ENCODE data around the gene INF2.

The INF2 gene

DNA sequence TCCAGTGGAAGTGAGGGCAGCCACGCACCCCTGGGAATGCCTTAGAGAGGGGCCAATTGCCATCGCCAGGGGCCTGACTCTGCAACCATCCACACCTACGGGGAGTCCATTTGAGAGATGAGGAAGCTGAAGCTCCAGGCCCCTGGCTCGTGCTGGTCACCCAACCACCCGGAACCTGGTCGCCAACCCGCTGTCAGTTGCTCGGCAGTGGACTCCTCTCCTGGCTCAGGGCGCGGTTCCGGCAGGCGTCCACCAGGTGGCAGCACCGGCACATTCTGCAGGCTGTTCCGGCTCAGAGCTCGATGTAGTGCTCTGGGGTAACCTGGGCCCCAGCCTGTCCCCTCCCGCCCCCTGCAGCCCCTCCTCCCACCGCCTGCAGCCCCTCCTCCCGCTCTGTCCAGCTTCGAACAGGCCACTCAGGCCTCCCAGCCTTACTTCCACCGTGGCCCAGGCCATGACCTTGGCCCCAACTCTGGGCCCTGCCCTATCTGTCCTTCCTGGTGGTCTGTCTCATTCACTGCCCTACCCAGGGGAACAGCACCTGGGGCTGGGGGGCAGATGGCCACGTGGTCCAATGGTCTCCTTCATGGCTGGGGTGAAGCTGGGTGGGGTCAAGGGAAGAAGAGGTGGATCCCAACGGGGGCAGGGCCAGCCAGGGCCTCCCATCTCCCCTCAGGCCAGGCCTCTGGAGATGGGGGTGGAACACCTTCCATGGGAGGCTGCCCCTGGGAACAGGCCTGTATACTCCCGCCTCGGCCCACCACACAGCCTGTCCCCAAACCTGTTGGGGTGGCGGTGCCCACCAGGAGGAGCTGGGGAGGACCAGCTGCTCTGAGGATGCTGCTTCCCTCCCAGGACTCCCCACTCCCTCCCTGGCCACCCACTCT is 79.3 kb downstream of the INF2 start:
- TF ChIP-seq, protein P1, sequence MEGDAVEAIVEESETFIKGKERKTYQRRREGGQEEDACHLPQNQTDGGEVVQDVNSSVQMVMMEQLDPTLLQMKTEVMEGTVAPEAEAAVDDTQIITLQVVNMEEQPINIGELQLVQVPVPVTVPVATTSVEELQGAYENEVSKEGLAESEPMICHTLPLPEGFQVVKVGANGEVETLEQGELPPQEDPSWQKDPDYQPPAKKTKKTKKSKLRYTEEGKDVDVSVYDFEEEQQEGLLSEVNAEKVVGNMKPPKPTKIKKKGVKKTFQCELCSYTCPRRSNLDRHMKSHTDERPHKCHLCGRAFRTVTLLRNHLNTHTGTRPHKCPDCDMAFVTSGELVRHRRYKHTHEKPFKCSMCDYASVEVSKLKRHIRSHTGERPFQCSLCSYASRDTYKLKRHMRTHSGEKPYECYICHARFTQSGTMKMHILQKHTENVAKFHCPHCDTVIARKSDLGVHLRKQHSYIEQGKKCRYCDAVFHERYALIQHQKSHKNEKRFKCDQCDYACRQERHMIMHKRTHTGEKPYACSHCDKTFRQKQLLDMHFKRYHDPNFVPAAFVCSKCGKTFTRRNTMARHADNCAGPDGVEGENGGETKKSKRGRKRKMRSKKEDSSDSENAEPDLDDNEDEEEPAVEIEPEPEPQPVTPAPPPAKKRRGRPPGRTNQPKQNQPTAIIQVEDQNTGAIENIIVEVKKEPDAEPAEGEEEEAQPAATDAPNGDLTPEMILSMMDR (IDR thresholded peaks at IDR 0.05; ENCODE audit: extremely low read depth, missing control alignments), result peak; percentile 99
- peak; percentile 90 for DNase-seq (ENCODE audit: low spot score)

DNA sequence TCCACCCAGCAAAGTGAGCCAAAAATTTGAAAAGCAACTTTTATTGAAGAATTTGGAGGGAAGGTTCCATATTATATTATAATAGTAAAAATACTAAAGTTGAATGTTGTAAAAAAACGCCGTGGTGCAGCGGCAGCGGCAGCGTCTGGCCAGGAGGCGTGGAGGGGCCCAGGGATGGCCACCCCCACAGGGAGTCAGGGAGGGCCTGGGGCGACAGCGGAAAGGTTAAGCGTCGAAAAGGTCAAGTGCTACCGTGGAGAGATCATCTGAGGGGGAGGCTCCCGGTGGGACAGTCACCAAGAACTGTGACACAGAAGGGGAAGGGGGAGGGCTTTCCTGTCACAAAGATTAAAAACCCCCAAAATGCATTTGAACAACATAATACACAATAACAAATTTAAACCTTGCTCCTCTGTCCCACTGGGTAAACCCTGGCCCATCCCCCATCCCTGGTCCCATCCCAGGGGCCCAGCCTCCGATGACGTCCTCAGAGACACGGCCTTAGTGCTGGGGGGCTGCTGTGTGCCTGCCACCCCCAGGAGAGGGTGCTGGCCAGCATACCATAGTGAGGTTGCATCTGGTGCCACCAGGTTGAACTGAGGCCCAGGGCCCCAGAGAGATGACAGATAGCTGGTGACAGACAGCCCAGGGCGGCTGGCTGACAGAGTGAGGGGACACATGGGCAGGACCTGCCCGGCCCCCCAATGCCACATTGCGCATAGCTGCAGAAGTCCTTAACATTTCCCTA is 80.1 kb downstream of the INF2 start:
- no peak for DNase-seq (ENCODE audit: low spot score)

DNA sequence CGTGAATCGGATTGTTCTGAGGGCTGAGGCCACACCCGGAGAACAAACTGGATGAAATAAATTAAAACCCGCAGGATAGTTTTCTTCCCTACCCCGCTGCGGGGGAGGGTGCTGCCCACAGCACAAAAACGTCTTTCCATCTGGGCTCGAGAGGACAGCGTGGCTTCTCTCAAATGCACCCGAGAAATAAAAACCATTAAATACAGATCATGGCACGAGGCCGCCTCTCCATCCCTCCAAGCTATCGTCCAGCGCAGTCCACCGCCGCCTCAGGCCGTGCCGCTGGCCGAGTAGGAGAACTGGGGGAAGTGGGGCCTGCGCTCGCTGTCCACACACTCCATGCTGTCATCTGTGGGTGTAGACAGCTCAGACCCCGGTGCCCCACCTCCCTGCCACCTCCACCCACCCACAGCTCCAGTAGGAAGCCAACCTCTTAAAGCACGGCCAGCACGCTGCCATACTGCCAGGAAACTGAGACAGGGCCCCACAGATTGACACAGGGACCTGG is 80.7 kb downstream of the INF2 start:
- TF ChIP-seq, protein P1 (IDR thresholded peaks at IDR 0.05; ENCODE audit: extremely low read depth, missing control alignments), result no peak
- DNase-seq (ENCODE audit: low spot score), result no peak

More for the DNA sequence above, 80.1 kb downstream of the INF2 start:
- TF ChIP-seq, protein P1 (IDR thresholded peaks at IDR 0.05; ENCODE audit: extremely low read depth, missing control alignments), result no peak

DNA sequence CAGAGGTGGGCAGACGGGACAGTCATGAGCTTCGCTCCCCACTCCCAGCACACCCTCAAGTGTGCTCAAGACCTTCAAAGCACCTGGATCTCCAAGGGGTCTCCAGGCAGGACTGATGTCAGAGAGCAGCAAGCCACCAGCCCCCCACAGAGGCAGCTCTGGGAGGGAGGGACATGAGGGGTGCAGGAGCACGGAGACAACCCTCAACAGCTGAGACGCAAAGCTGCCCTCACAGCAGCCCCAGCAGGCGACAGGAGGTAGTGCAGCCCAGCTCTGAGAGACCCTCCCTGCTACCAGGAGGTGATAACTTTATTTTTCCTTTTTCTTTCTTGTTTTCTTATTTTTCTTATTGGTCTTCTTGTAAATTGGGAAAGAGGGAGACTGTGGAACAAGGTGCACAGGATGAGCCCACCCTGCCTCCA is 81.4 kb downstream of the INF2 start:
- TF ChIP-seq, protein P1 (IDR thresholded peaks at IDR 0.05; ENCODE audit: extremely low read depth, missing control alignments), result no peak
- DNase-seq (ENCODE audit: low spot score), result peak; percentile 24

DNA sequence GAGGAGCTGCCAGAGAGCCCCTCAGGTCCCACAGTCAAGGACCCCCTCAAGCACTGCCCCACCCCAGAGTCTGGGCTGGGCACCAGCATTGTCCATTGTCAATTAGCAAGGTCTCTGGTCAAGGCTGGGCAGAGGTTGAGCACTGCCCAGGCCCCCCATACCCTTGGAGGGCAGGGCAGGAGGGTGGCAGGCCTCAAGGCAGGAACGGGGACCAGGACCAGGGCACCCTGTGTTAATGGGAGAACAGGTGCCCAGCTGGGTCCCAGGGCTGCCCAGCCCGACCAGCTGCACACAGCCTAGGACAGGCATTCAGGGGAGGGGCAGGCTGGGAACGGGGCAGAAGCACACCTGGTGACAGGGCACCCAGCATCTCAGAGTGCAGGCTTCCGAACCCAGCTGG is 82.0 kb downstream of the INF2 start:
- TF ChIP-seq, protein P1 (IDR thresholded peaks at IDR 0.05; ENCODE audit: extremely low read depth, missing control alignments), result no peak

More for the DNA sequence above, 82.0 kb downstream of the INF2 start:
- no peak for DNase-seq (ENCODE audit: low spot score)
